Caco-2 (cell line): ENCODE results near the gene TCTN1. TPM values are rescaled to one million over a fixed set of nuclear protein-coding genes. Genes with fewer than 3 reads are reported as not detected.

Experiments
- BruUV-seq: library from RNA; stranded (reverse); fragments of 400-500 nt; replicated peaks from 2 replicates; lab custom pipeline; 2021; lab: Mats Ljungman, UMichigan
- CTCF ChIA-PET: fragments of 300-600 bp; sonication (Branson Sonifier 250); formaldehyde crosslinking; loops from one replicate; lab custom pipeline; 2022; ENCODE audit warnings: antibody characterized with exemption; lab: Charles Lee
- POLR2A ChIA-PET: fragments of 300-600 bp; sonication (Branson Sonifier 250); formaldehyde crosslinking; loops from one replicate; lab custom pipeline; 2022; ENCODE audit warnings: antibody characterized with exemption; lab: Charles Lee
- DNase-seq, 2 experiments: peaks; one replicate each; pipeline versions ENCODE4 v3.0.0 to v3.0.0-alpha.2; 2020 to 2022
- H3K27me3 ChIP-seq: replicated peaks from 2 replicates; pipeline ENCODE4 v1.6.0; 2011; ENCODE audit warnings: low read length; ENCODE audit not compliant: control insufficient read depth, insufficient read depth
- H3K36me3 ChIP-seq: 2 replicates; pipeline ENCODE4 v1.5.1; 2011; ENCODE audit warnings: low read length; ENCODE audit not compliant: control insufficient read depth, insufficient read depth
- H3K4me1 ChIP-seq: fragments of 250-450 bp; sonication (Bioruptor Pico); 2 replicates; pipeline ENCODE4 v1.5.1; 2020; ENCODE audit warnings: mild to moderate bottlenecking
- H3K4me3 ChIP-seq: 2 replicates; pipeline ENCODE4 v1.5.1; 2011; ENCODE audit warnings: low read depth, mild to moderate bottlenecking, control low read depth, low read length
- H3K9me3 ChIP-seq: fragments of 250-450 bp; sonication (Bioruptor Pico); 2 replicates; pipeline ENCODE4 v1.5.1; 2020; ENCODE audit warnings: mild to moderate bottlenecking, moderate library complexity
- H3K27ac Mint-ChIP-seq: one replicate; pipeline ENCODE4 v1.8.0; 2022; ENCODE audit warnings: mixed read lengths; ENCODE audit not compliant: unreplicated experiment
- H3K27me3 Mint-ChIP-seq: one replicate; pipeline ENCODE4 v1.8.0; 2022; ENCODE audit warnings: mixed read lengths; ENCODE audit not compliant: insufficient read depth, unreplicated experiment
- H3K36me3 Mint-ChIP-seq: one replicate; pipeline ENCODE4 v1.8.0; 2022; ENCODE audit warnings: mild to moderate bottlenecking, mixed read lengths; ENCODE audit not compliant: insufficient read depth, unreplicated experiment
- H3K4me1 Mint-ChIP-seq: one replicate; pipeline ENCODE4 v1.8.0; 2022; ENCODE audit warnings: low read depth, mixed read lengths; ENCODE audit not compliant: unreplicated experiment
- H3K4me3 Mint-ChIP-seq: one replicate; pipeline ENCODE4 v1.8.0; 2022; ENCODE audit warnings: mild to moderate bottlenecking, moderate library complexity, mixed read lengths; ENCODE audit not compliant: unreplicated experiment
- H3K9me3 Mint-ChIP-seq: one replicate; pipeline ENCODE4 v1.8.0; 2022; ENCODE audit warnings: mixed read lengths; ENCODE audit not compliant: unreplicated experiment
- intact Hi-C: fragments of 100-400 bp; cut with micrococcal nuclease; formaldehyde crosslinking; loops from one replicate; pipeline ENCODE4 v1.10.0; 2022; ENCODE audit not compliant: unreplicated experiment
- total RNA-seq: library from RNA; stranded (reverse); gene quantifications from 2 replicates; pipeline ENCODE4 v1.2.3, GENCODE V29; 2022
- TF ChIP-seq, protein P1 (sequence below), 2 experiments: fragments of 200-600 bp in 1 of 2; IDR thresholded peaks; 1 replicate in 1 of 2; 2 replicates in 1 of 2; pipeline versions ENCODE4 v1.5.1 to v1.8.0; 2011 to 2022; ENCODE audit warnings: antibody characterized with exemption in 1 of 2, control low read depth in 1 of 2, inconsistent platforms in 1 of 2, low read depth in 1 of 2, low read length in 1 of 2, mild to moderate bottlenecking in 1 of 2, moderate library complexity in 1 of 2; ENCODE audit not compliant: insufficient read depth in 1 of 2, severe bottlenecking in 1 of 2, unreplicated experiment in 1 of 2

TCTN1 gene
- total RNA-seq, 1 experiment from 2014 or later = 13.8 TPM

DNA sequence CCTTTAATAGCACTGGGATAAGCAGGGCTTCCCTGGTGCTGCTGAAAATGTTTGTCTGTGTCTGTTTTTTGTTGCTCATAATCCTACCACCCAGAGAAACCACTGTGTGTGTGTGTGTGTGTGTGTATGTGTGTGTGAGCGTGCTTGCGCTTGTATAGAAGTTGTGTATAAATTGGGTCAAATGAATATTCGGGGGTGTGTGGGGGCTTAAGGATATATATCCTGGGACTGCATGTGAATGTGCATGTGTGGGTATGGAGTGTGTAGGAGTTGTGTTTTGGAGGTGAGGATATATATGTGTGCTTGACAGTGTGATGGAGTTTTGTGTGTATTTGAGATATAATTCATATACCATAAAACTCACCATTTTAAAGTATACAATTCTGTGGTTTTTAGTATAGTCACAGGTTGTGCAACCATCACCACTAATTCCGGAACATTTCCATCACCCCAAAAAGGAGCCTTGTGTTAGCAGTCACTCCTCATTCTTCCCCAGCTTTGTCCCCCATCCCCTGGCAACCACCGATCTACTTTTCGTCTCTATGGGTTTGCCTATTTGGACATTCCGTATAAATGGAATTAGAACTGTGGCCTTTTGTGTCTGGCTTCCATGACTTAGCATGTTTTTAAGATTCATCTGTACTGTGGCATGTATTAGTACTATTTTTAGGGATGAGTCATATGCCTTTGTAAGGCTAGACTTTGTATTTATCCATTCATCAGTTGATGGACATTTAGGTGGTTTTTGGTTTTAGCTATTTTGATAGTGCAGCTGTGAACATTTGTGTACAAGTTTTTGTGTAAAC is 25.6 kb downstream of the TCTN1 start:
- no peak overlapping the region for H3K4me3 Mint-ChIP-seq
- Histone ChIP-seq H3K4me3 (no peak overlapping the region), H3K36me3 (no peaks in the 10 kb centered on the region), H3K4me1 (no peaks in the 10 kb centered on the region), H3K27me3 (no peaks in the 10 kb centered on the region), H3K9me3 (no peaks in the 10 kb centered on the region)
- no peaks in the 10 kb centered on the region for H3K36me3 Mint-ChIP-seq
- TF ChIP-seq, protein P1, sequence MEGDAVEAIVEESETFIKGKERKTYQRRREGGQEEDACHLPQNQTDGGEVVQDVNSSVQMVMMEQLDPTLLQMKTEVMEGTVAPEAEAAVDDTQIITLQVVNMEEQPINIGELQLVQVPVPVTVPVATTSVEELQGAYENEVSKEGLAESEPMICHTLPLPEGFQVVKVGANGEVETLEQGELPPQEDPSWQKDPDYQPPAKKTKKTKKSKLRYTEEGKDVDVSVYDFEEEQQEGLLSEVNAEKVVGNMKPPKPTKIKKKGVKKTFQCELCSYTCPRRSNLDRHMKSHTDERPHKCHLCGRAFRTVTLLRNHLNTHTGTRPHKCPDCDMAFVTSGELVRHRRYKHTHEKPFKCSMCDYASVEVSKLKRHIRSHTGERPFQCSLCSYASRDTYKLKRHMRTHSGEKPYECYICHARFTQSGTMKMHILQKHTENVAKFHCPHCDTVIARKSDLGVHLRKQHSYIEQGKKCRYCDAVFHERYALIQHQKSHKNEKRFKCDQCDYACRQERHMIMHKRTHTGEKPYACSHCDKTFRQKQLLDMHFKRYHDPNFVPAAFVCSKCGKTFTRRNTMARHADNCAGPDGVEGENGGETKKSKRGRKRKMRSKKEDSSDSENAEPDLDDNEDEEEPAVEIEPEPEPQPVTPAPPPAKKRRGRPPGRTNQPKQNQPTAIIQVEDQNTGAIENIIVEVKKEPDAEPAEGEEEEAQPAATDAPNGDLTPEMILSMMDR (IDR thresholded peaks at IDR 0.05; ENCODE audit: insufficient read depth in 1 of 2, low read depth in 1 of 2, low read length in 1 of 2, severe bottlenecking in 1 of 2, unreplicated experiment in 1 of 2) = no peak
- DNase-seq = no peak
- ChIA-PET CTCF (no interaction called here), POLR2A (no interaction called here)
- H3K4me1 Mint-ChIP-seq = no peaks in the 10 kb centered on the region
- no peak overlapping the region for H3K27ac Mint-ChIP-seq
- no TSS peak for BruUV-seq
- H3K27me3 Mint-ChIP-seq = no peaks in the 10 kb centered on the region
- no peaks in the 10 kb centered on the region for H3K9me3 Mint-ChIP-seq
- intact Hi-C loops = no loop called here

DNA sequence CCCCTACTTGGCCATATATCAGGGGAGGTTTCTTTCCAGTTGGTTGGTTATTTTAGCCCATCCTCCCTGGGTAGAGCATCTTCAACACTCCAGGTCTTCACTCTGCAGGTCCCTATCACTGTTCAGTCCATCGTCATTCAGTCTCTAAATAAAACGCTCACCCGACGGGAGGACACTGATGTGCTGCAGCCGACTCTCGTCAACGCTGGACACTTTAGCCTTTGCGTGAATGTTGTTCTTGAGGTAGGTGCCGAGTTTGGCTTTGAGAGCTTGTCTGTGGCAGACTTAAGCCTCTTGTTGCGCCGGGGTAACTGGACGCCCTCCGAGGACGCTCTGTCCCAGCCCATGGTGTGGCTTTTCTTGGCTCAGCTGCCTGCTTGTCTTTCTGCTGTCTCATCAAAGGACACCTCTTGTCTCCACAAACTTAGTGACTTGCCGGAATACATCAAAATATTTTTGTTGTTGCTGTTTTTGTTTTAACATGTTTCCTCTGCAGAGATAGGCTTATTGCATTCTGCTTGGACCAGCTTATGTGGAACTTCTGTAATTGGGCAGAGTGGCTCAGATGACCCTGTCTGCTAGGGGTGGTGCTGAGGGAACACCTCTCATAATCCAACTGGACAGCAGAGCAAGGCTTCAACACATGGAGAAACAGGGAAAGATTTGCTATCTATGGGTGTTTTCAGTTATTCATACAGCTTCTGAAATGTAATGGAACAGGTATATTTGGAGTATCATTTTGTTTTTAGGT is 26.5 kb downstream of the TCTN1 start:
- CTCF ChIA-PET = no interaction called here

DNA sequence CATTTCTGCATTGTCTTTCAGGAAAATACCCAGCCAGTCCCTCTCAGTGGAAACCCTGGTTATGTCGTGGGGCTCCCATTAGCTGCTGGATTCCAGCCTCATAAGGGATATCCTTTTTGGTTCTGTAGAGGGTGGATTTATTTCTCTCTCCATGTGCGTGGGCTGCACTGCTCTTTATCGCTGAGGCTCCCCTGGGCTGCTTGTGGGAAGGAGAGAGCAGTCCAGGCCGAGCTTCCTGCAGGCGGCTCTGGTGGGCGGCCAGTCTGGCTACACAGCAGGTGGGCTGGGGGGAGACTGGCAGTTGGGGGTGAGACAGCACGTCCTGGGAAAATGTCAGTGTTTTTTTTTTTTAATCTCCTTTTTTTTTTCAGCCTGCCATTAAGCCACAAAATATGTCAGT is 27.6 kb downstream of the TCTN1 start:
- Mint-ChIP-seq H3K9me3 (no peaks in the 10 kb centered on the region), H3K4me3 (no peak overlapping the region), H3K36me3 (no peaks in the 10 kb centered on the region), H3K27ac (no peak overlapping the region), H3K27me3 (no peaks in the 10 kb centered on the region), H3K4me1 (no peaks in the 10 kb centered on the region)
- ChIA-PET POLR2A (no interaction called here), CTCF (no interaction called here)
- H3K36me3 ChIP-seq = no peaks in the 10 kb centered on the region
- H3K9me3 ChIP-seq = no peaks in the 10 kb centered on the region
- BruUV-seq = no TSS peak
- DNase-seq = no peak
- no peaks in the 10 kb centered on the region for H3K4me1 ChIP-seq
- no peaks in the 10 kb centered on the region for H3K27me3 ChIP-seq
- TF ChIP-seq, protein P1 (IDR thresholded peaks at IDR 0.05; ENCODE audit: insufficient read depth in 1 of 2, low read depth in 1 of 2, low read length in 1 of 2, severe bottlenecking in 1 of 2, unreplicated experiment in 1 of 2) = no peak
- no peak overlapping the region for H3K4me3 ChIP-seq
- intact Hi-C loops = no loop called here

More for the DNA sequence above, 26.5 kb downstream of the TCTN1 start:
- POLR2A ChIA-PET = no interaction called here
- DNase-seq = no peak
- Histone ChIP-seq H3K4me1 (no peaks in the 10 kb centered on the region), H3K27me3 (no peaks in the 10 kb centered on the region), H3K9me3 (no peaks in the 10 kb centered on the region), H3K36me3 (no peaks in the 10 kb centered on the region), H3K4me3 (no peak overlapping the region)
- Mint-ChIP-seq H3K4me3 (no peak overlapping the region), H3K27ac (no peak overlapping the region), H3K9me3 (no peaks in the 10 kb centered on the region), H3K36me3 (no peaks in the 10 kb centered on the region), H3K27me3 (no peaks in the 10 kb centered on the region), H3K4me1 (no peaks in the 10 kb centered on the region)
- TF ChIP-seq, protein P1 (IDR thresholded peaks at IDR 0.05; ENCODE audit: insufficient read depth in 1 of 2, low read depth in 1 of 2, low read length in 1 of 2, severe bottlenecking in 1 of 2, unreplicated experiment in 1 of 2) = no peak
- intact Hi-C loops = no loop called here
- BruUV-seq = no TSS peak
